ENCODE results near the gene ACVR2B.
"Not testable (repeated sequence)": the region's sequence is repeated elsewhere in the genome, so short reads cannot be mapped to it uniquely, and the experiment has no call there.

The ACVR2B gene

GRCh38 chr3:38453075-38453912 lies at the start of gene ACVR2B:
ACVR2B (plus strand) TSS chr3:38453890; CDS start chr3:38454323, 433 bp downstream.
- DNase-seq, result peak; percentile 88

- no peak for DNase-seq
Observed at GRCh38 chr3:38404286-38404685, 49.4 kb upstream of the ACVR2B start.

GRCh38 chr3:38411591-38411990 lies 42.1 kb upstream of the ACVR2B start:
- DNase-seq, result no peak

GRCh38 chr3:38420758-38421157 lies 32.9 kb upstream of the ACVR2B start:
- DNase-seq, result not testable (repeated sequence)

GRCh38 chr3:38421679-38422336 lies 31.9 kb upstream of the ACVR2B start:
- DNase-seq, result no peak

GRCh38 chr3:38426798-38427426 lies 26.8 kb upstream of the ACVR2B start:
- not testable (repeated sequence) for DNase-seq

- DNase-seq, result not testable (repeated sequence)
Observed at GRCh38 chr3:38432871-38433658, 20.6 kb upstream of the ACVR2B start.

- not testable (repeated sequence) for DNase-seq
Observed at GRCh38 chr3:38433661-38434060, 20.0 kb upstream of the ACVR2B start.

- not testable (repeated sequence) for DNase-seq
Observed at GRCh38 chr3:38438436-38439069, 15.1 kb upstream of the ACVR2B start.

GRCh38 chr3:38443205-38443604 lies 10.5 kb upstream of the ACVR2B start:
- DNase-seq, result not testable (repeated sequence)

- no peak for DNase-seq
Observed at GRCh38 chr3:38446085-38446686, 7.5 kb upstream of the ACVR2B start.

GRCh38 chr3:38446812-38447211 lies 6.9 kb upstream of the ACVR2B start:
- no peak for DNase-seq

- DNase-seq, result no peak
Observed at GRCh38 chr3:38450853-38451252, 2.8 kb upstream of the ACVR2B start.

- no peak for DNase-seq
Observed at GRCh38 chr3:38453913-38454177, 155 bp downstream of the ACVR2B start.

GRCh38 chr3:38454178-38454883 lies 641 bp downstream of the ACVR2B start:
- DNase-seq, result peak; percentile 83

- peak; percentile 84 for DNase-seq
Observed at GRCh38 chr3:38454884-38455638, 1.4 kb downstream of the ACVR2B start.

GRCh38 chr3:38455639-38456430 lies 2.1 kb downstream of the ACVR2B start:
- no peak for DNase-seq

GRCh38 chr3:38457111-38458003 lies 3.7 kb downstream of the ACVR2B start:
- DNase-seq, result no peak

Data from retina (tissue), 1 donor.